Neural progenitor cell (in vitro differentiated cells): ENCODE results near the gene DIRAS2. TPM values are rescaled to one million over a fixed set of nuclear protein-coding genes. Genes with fewer than 3 reads are reported as not detected.

Experiments used
- DNase-seq: peaks from one replicate; pipeline ENCODE4 v3.0.0-alpha.2; 2016; ENCODE audit warnings: low spot score
- H2AFZ ChIP-seq: fragments of 200-600 bp; sonication (generic); replicated peaks from 2 replicates; pipeline ENCODE4 v1.6.1; 2016; ENCODE audit warnings: antibody characterized with exemption
- H3F3A ChIP-seq: fragments of 200-600 bp; sonication (generic); 2 replicates; pipeline ENCODE4 v1.6.1; 2016; ENCODE audit warnings: antibody characterized with exemption, low read depth
- H3K27ac ChIP-seq: fragments of 200-600 bp; sonication (generic); 2 replicates; pipeline ENCODE4 v1.5.1; 2016; ENCODE audit warnings: mild to moderate bottlenecking
- H3K27me3 ChIP-seq: fragments of 200-600 bp; sonication (generic); 2 replicates; pipeline ENCODE4 v1.6.1; 2016; ENCODE audit warnings: mild to moderate bottlenecking, moderate library complexity
- H3K36me3 ChIP-seq: fragments of 200-600 bp; sonication (generic); 2 replicates; pipeline ENCODE4 v1.5.1; 2016
- H3K4me1 ChIP-seq: fragments of 200-600 bp; sonication (generic); 2 replicates; pipeline ENCODE4 v1.6.1; 2016; ENCODE audit warnings: mixed run types
- H3K4me2 ChIP-seq: fragments of 200-600 bp; sonication (generic); 2 replicates; pipeline ENCODE4 v1.6.1; 2016
- H3K4me3 ChIP-seq: fragments of 200-600 bp; sonication (generic); 2 replicates; pipeline ENCODE4 v1.5.1; 2016
- H3K79me2 ChIP-seq: fragments of 200-600 bp; sonication (generic); 2 replicates; pipeline ENCODE4 v1.6.1; 2016; ENCODE audit warnings: low read depth
- H3K9ac ChIP-seq: fragments of 200-600 bp; sonication (generic); 2 replicates; pipeline ENCODE4 v1.6.1; 2016
- H3K9me3 ChIP-seq: fragments of 200-600 bp; sonication (generic); 2 replicates; pipeline ENCODE4 v1.5.1; 2016; ENCODE audit warnings: low read depth
- H4K20me1 ChIP-seq: fragments of 200-600 bp; sonication (generic); 2 replicates; pipeline ENCODE4 v1.6.1; 2016; ENCODE audit warnings: low read depth
- H3K27ac Mint-ChIP-seq: 3 replicates; pipeline ENCODE4 v1.8.0; 2021; ENCODE audit warnings: mixed read lengths
- H3K27me3 Mint-ChIP-seq: 2 replicates; pipeline ENCODE4 v1.8.0; 2022; ENCODE audit warnings: low read depth, mild to moderate bottlenecking, inconsistent platforms, moderate library complexity, mixed read lengths; ENCODE audit not compliant: insufficient read depth
- H3K36me3 Mint-ChIP-seq: 3 replicates; pipeline ENCODE4 v1.8.0; 2021; ENCODE audit warnings: mixed read lengths
- H3K4me1 Mint-ChIP-seq: 3 replicates; pipeline ENCODE4 v1.8.0; 2021; ENCODE audit warnings: mixed read lengths
- H3K4me3 Mint-ChIP-seq: 3 replicates; pipeline ENCODE4 v1.8.0; 2021; ENCODE audit warnings: mild to moderate bottlenecking, moderate library complexity, mixed read lengths
- H3K9me3 Mint-ChIP-seq: 3 replicates; pipeline ENCODE4 v1.8.0; 2020; ENCODE audit warnings: mixed read lengths
- EZH2 ChIP-seq: fragments of 200-600 bp; sonication (generic); IDR thresholded peaks from 2 replicates; pipeline ENCODE4 v1.6.1; 2017; ENCODE audit warnings: antibody characterized with exemption, mild to moderate bottlenecking, moderate library complexity
- EZH2phosphoT487 ChIP-seq: fragments of 200-600 bp; sonication (generic); IDR thresholded peaks from 2 replicates; pipeline ENCODE4 v1.6.1; 2017; ENCODE audit warnings: antibody characterized with exemption
- total RNA-seq: library from RNA; depleted of rRNA; stranded (reverse); fragments of >200 nt; gene quantifications from 2 replicates; pipeline ENCODE4 v1.2.3, GENCODE V29; 2015; ENCODE audit warnings: low replicate concordance
- TF ChIP-seq, protein P1 (sequence below): fragments of 200-600 bp; sonication (generic); IDR thresholded peaks from 2 replicates; pipeline ENCODE4 v1.5.1; 2017; ENCODE audit warnings: antibody characterized with exemption, mild to moderate bottlenecking

The DIRAS2 gene
- total RNA-seq, 1 donor from 2014 or later, result not detected

DNA sequence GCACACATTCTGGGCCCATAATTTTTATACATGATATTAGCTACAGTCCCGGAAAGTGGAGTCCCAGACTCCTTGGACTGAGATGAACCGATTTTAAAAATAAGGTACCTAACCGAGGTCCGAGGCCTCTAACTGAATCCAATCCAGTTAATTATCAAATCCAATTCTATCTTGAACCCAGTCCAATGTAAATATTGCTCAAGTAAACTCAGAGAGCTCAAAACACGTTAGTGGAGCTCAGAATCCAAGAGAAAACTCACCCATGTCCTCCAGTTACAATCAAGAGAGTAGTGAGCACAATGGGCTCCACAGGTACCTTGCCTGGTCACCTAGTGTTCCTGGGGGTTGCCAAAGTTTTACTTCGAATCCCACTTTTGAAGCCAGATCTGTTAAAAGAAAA is 37.9 kb upstream of the DIRAS2 start:
- Histone ChIP-seq H3K9ac (no peak overlapping the region), H4K20me1 (no peaks in the 10 kb centered on the region), H3F3A (no peaks in the 10 kb centered on the region), H3K4me1 (no peaks in the 10 kb centered on the region), H2AFZ (no peak overlapping the region), H3K36me3 (no peaks in the 10 kb centered on the region), H3K4me3 (no peak overlapping the region), H3K27me3 (no peaks in the 10 kb centered on the region), H3K4me2 (no peak overlapping the region), H3K27ac (no peak overlapping the region), H3K9me3 (no peaks in the 10 kb centered on the region), H3K79me2 (no peaks in the 10 kb centered on the region)
- H3K9me3 Mint-ChIP-seq, result no peaks in the 10 kb centered on the region
- no peaks in the 10 kb centered on the region for H3K36me3 Mint-ChIP-seq
- DNase-seq, result no peak
- H3K27me3 Mint-ChIP-seq, result no peaks in the 10 kb centered on the region
- H3K27ac Mint-ChIP-seq, result no peak overlapping the region
- no peak overlapping the region for H3K4me3 Mint-ChIP-seq
- no peaks in the 10 kb centered on the region for H3K4me1 Mint-ChIP-seq
- TF ChIP-seq, protein P1, sequence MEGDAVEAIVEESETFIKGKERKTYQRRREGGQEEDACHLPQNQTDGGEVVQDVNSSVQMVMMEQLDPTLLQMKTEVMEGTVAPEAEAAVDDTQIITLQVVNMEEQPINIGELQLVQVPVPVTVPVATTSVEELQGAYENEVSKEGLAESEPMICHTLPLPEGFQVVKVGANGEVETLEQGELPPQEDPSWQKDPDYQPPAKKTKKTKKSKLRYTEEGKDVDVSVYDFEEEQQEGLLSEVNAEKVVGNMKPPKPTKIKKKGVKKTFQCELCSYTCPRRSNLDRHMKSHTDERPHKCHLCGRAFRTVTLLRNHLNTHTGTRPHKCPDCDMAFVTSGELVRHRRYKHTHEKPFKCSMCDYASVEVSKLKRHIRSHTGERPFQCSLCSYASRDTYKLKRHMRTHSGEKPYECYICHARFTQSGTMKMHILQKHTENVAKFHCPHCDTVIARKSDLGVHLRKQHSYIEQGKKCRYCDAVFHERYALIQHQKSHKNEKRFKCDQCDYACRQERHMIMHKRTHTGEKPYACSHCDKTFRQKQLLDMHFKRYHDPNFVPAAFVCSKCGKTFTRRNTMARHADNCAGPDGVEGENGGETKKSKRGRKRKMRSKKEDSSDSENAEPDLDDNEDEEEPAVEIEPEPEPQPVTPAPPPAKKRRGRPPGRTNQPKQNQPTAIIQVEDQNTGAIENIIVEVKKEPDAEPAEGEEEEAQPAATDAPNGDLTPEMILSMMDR, result no peak
- TF ChIP-seq EZH2 (no peak), EZH2phosphoT487 (no peak)

DNA sequence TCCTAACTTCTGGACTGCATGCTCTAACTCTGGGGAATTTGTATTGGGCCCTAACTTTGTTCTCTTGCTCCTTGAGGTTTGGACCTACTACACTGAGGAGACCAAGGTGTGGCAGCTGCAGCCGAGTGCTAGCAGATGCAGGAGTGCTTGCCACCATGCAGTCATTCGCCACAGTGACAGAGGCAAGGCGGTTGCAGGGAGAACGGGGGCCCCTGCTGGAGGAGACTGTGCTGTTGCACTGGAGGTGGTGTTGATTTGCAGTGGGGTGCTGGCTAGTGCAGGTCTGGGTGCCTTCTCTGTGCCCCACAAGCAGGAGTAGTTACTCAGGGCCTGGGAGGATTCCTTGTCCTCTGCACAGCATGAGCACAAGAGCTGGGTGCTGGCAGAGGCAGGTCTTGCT is 22.4 kb upstream of the DIRAS2 start:
- Histone ChIP-seq H3K9ac (no peak overlapping the region), H4K20me1 (no peaks in the 10 kb centered on the region), H2AFZ (peak overlapping the region; percentile 13), H3K4me1 (no peaks in the 10 kb centered on the region), H3K9me3 (no peaks in the 10 kb centered on the region), H3K27ac (no peak overlapping the region), H3F3A (no peaks in the 10 kb centered on the region), H3K79me2 (no peaks in the 10 kb centered on the region), H3K27me3 (no peaks in the 10 kb centered on the region), H3K4me2 (no peak overlapping the region), H3K4me3 (no peak overlapping the region), H3K36me3 (no peaks in the 10 kb centered on the region)
- Mint-ChIP-seq H3K27me3 (no peaks in the 10 kb centered on the region), H3K4me1 (no peaks in the 10 kb centered on the region), H3K4me3 (no peak overlapping the region), H3K27ac (no peak overlapping the region), H3K9me3 (peaks cover 24% of the 10 kb centered on the region), H3K36me3 (peaks cover 2% of the 10 kb centered on the region)
- TF ChIP-seq EZH2phosphoT487 (no peak), EZH2 (no peak)
- TF ChIP-seq, protein P1, result peak; percentile 48
- DNase-seq, result peak; percentile 50

DNA sequence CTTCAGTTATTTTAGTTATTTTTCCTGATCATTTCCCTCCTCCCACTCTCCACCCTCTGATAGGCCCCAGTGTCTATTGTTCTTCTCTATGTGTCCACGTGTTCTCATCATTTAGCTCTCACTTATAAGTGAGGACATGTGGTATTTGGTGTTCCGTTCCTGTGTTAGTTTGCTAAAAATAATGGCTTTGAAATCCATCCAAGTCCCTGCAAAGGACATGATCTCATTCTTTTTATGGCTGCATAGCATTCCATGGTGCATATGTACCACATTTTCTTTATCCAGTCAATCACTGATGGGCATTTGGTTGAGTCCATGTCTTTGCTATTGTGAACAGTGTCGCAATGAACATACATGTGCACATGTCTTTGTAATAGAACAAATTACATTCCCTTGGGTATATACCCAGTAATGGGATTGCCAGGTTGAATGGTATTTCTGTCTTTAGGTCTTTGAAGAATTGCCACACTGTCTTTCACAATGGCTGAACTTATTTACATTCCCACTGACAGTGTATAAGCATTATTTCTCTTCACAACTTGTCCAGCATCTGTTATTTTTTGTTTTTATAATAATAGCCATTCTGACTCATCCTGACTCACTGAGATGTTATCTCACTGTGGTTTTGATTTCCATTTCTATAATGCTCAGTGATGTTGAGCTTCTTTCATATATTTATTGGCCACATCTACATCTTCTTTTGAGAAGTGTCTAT is 17.2 kb upstream of the DIRAS2 start:
- H3K27ac Mint-ChIP-seq, result no peak overlapping the region

More for the DNA sequence above, 17.2 kb upstream of the DIRAS2 start:
- no peak for DNase-seq
- TF ChIP-seq, protein P1, result no peak
- TF ChIP-seq EZH2phosphoT487, result no peak
- no peak for TF ChIP-seq EZH2
- Mint-ChIP-seq H3K4me1 (no peaks in the 10 kb centered on the region), H3K4me3 (no peak overlapping the region), H3K27me3 (no peaks in the 10 kb centered on the region), H3K36me3 (peaks cover 2% of the 10 kb centered on the region), H3K9me3 (peaks cover 11% of the 10 kb centered on the region)
- Histone ChIP-seq H3K9me3 (no peaks in the 10 kb centered on the region), H3K79me2 (no peaks in the 10 kb centered on the region), H3K36me3 (no peaks in the 10 kb centered on the region), H2AFZ (no peak overlapping the region), H3K27ac (no peak overlapping the region), H3F3A (no peaks in the 10 kb centered on the region), H3K4me3 (no peak overlapping the region), H3K9ac (no peak overlapping the region), H3K4me2 (no peak overlapping the region), H3K4me1 (no peaks in the 10 kb centered on the region), H4K20me1 (no peaks in the 10 kb centered on the region), H3K27me3 (no peaks in the 10 kb centered on the region)
